NCI-H2081 treated with DMSO at 0.1 percent for 48 hours (cell line): Measurements from ENCODE around the gene ARHGAP20.

ENCODE experiments used
- DNase-seq: peaks from one replicate; lab custom pipeline; 2025; lab: John Stamatoyannopoulos, UW

ARHGAP20 gene

GRCh38 chr11:110527146-110527545 is 185.1 kb downstream of the ARHGAP20 start:
- DNase-seq, result no peak
